ENCODE data around the gene MAB21L2. TPM values are rescaled to one million over a fixed set of nuclear protein-coding genes. Genes with fewer than 3 reads are reported as not detected.

MAB21L2 gene
- total and polyA plus RNA-seq, 5 donors from 2014 or later = 0.14 to 0.17 TPM; not detected in 3

DNA sequence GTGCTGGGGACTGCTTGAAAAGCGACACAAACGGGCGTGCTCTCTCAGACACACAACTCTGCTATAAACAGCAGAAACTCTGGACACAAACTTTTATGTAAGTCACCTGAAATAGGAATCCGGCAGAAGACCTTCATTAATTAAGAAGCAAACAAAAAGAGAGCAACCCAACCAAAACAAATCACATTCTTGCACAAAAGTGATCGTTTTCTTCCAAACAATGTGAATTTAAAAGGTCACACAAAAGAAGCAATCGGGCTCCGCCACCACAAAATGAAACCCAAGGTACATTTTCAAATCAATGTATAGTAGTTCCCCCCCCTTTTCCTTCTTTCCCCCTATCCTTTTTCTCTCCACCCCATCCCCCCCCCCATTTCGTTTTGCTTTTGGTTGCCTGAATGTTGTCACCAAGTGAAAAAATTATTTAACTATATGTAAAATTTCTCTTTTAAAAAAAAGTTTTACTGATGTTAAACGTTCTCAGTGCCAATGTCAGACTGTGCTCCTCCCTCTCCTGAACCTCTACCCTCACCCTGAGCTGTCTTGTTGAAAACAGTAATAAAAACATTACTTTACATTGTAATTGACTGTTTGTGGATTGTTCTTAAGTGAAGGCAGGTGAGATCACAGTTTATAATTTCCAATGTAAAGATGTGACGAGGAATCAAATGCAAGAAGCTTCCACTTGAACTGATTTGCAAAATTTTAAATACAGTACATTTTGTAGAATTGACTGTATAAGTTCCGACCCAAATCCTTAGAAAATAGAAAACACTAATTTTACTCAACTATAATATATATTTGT is 2.4 kb downstream of the MAB21L2 start:
- Mint-ChIP-seq H3K27ac (no peak overlapping the region), H3K4me1 (peaks cover 0 to 4% (median under 1%) of the 10 kb centered on the region in 4 donors), H3K27me3 (no peaks in the 10 kb centered on the region), H3K4me3 (no peak overlapping the region), H3K9me3 (no peaks in the 10 kb centered on the region), H3K36me3 (peaks cover 49% of the 10 kb centered on the region)
- ATAC-seq (ENCODE audit: low read depth in 2 of 2) (no peak), DNase-seq (no peak)
- H3K9me3 ChIP-seq (ENCODE audit: control insufficient read depth in 2 of 2, low read length in 2 of 2) = no peaks in the 10 kb centered on the region
- H3K27me3 ChIP-seq (ENCODE audit: control insufficient read depth, insufficient read depth, low read length) = no peaks in the 10 kb centered on the region
- H3K27ac ChIP-seq (ENCODE audit: insufficient read depth, low read length, poor library complexity, severe bottlenecking) = no peak overlapping the region
- H3K4me1 ChIP-seq (ENCODE audit: control insufficient read depth, insufficient read depth, low read length, poor library complexity, severe bottlenecking) = no peaks in the 10 kb centered on the region
- H3K36me3 ChIP-seq (ENCODE audit: control insufficient read depth, insufficient read depth, low read length) = peaks cover 59% of the 10 kb centered on the region
- H3K4me3 ChIP-seq (ENCODE audit: low read depth, low read length) = no peak overlapping the region

DNA sequence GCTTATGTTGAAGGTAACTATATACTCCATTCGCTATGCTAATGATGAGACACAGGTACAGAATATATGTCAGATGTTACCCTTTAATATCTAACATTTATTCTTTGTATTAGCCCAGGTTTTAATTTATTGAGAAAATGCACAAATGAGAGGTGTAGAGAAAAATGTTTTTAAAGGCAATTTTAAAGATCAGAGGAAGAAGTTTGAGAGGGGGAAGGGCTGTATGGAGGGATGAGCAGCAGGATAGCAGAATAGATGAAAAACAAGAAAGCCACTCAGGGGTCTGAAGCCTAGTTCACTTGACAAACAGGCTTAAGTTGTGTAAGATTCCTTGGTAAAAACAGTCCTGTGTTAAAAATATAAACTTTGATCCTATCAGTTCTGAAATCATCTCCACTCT is 3.7 kb downstream of the MAB21L2 start:
- peak overlapping the region in 2 of 3 donors; percentile 7 to 23 for H3K27ac Mint-ChIP-seq

GRCh38 chr4:150586162-150586810 is 4.3 kb downstream of the MAB21L2 start:
- H3K36me3 ChIP-seq (ENCODE audit: control insufficient read depth, insufficient read depth, low read length) = peaks cover 66% of the 10 kb centered on the region
- no peak overlapping the region for H3K27ac ChIP-seq (ENCODE audit: insufficient read depth, low read length, poor library complexity, severe bottlenecking)
- no peaks in the 10 kb centered on the region for H3K27me3 ChIP-seq (ENCODE audit: control insufficient read depth, insufficient read depth, low read length)
- H3K4me3 ChIP-seq (ENCODE audit: low read depth, low read length) = no peak overlapping the region
- peaks cover 52% of the 10 kb centered on the region for H3K36me3 Mint-ChIP-seq
- H3K4me1 ChIP-seq (ENCODE audit: control insufficient read depth, insufficient read depth, low read length, poor library complexity, severe bottlenecking) = no peaks in the 10 kb centered on the region
- peak overlapping the region in 1 of 3 donors; percentile 43 for H3K27ac Mint-ChIP-seq
- no peaks in the 10 kb centered on the region for H3K9me3 Mint-ChIP-seq
- H3K4me3 Mint-ChIP-seq = no peak overlapping the region
- H3K27me3 Mint-ChIP-seq = no peaks in the 10 kb centered on the region
- ATAC-seq (ENCODE audit: low read depth in 2 of 2) = no peak
- H3K4me1 Mint-ChIP-seq = peaks cover 0 to 6% (median 0%) of the 10 kb centered on the region in 4 donors
- no peaks in the 10 kb centered on the region for H3K9me3 ChIP-seq (ENCODE audit: control insufficient read depth in 2 of 2, low read length in 2 of 2)
- no peak for DNase-seq

More for the DNA sequence above, 3.7 kb downstream of the MAB21L2 start:
- ATAC-seq (ENCODE audit: low read depth in 2 of 2) = no peak
- Mint-ChIP-seq H3K4me1 (peaks cover 0 to 5% (median 0%) of the 10 kb centered on the region in 4 donors), H3K4me3 (no peak overlapping the region), H3K36me3 (peaks cover 49% of the 10 kb centered on the region), H3K27me3 (no peaks in the 10 kb centered on the region), H3K9me3 (no peaks in the 10 kb centered on the region)
- H3K27ac ChIP-seq (ENCODE audit: insufficient read depth, low read length, poor library complexity, severe bottlenecking) = no peak overlapping the region
- no peaks in the 10 kb centered on the region for H3K4me1 ChIP-seq (ENCODE audit: control insufficient read depth, insufficient read depth, low read length, poor library complexity, severe bottlenecking)
- no peak overlapping the region for H3K4me3 ChIP-seq (ENCODE audit: low read depth, low read length)
- peaks cover 66% of the 10 kb centered on the region for H3K36me3 ChIP-seq (ENCODE audit: control insufficient read depth, insufficient read depth, low read length)
- H3K27me3 ChIP-seq (ENCODE audit: control insufficient read depth, insufficient read depth, low read length) = no peaks in the 10 kb centered on the region
- no peaks in the 10 kb centered on the region for H3K9me3 ChIP-seq (ENCODE audit: control insufficient read depth in 2 of 2, low read length in 2 of 2)
- no peak for DNase-seq

DNA sequence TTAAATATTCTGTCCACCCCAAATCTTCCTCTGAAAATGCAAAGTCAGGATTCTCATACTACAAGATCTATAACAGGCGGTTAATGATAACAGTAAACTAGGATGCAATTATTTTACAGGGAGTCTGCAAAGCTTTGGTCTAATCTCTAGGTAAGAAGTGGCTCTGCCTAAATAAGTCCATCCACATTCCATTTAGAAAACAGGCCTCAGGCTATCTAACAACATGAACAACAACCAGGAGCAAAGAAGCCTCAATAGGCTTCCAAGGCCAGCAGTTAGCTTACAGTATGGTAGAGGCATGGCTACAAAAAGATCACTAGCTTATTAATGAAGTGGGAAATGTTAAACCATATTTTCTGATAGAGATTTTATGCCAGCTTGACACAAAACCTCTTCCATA is 6.4 kb downstream of the MAB21L2 start:
- Mint-ChIP-seq H3K4me1 (peaks cover 0 to 6% (median 0%) of the 10 kb centered on the region in 4 donors), H3K9me3 (no peaks in the 10 kb centered on the region)
- no peak for ATAC-seq (ENCODE audit: low read depth in 2 of 2)

GRCh38 chr4:150589157-150589556 is 7.2 kb downstream of the MAB21L2 start:
- Histone ChIP-seq H3K36me3 (ENCODE audit: control insufficient read depth, insufficient read depth, low read length) (peaks cover 40% of the 10 kb centered on the region), H3K9me3 (ENCODE audit: control insufficient read depth in 2 of 2, low read length in 2 of 2) (no peaks in the 10 kb centered on the region), H3K27ac (ENCODE audit: insufficient read depth, low read length, poor library complexity, severe bottlenecking) (no peak overlapping the region), H3K4me3 (ENCODE audit: low read depth, low read length) (no peak overlapping the region), H3K27me3 (ENCODE audit: control insufficient read depth, insufficient read depth, low read length) (no peaks in the 10 kb centered on the region), H3K4me1 (ENCODE audit: control insufficient read depth, insufficient read depth, low read length, poor library complexity, severe bottlenecking) (no peaks in the 10 kb centered on the region)
- Mint-ChIP-seq H3K27ac (no peak overlapping the region), H3K4me1 (peaks cover 0 to 8% (median 0%) of the 10 kb centered on the region in 4 donors), H3K9me3 (no peaks in the 10 kb centered on the region), H3K4me3 (no peak overlapping the region), H3K27me3 (no peaks in the 10 kb centered on the region), H3K36me3 (peaks cover 38% of the 10 kb centered on the region)
- ATAC-seq (ENCODE audit: low read depth in 2 of 2) = no peak
- DNase-seq = no peak

More for the DNA sequence above, 6.4 kb downstream of the MAB21L2 start:
- Mint-ChIP-seq H3K4me3 (no peak overlapping the region), H3K36me3 (peaks cover 43% of the 10 kb centered on the region), H3K27ac (no peak overlapping the region), H3K27me3 (no peaks in the 10 kb centered on the region)
- Histone ChIP-seq H3K36me3 (ENCODE audit: control insufficient read depth, insufficient read depth, low read length) (peaks cover 48% of the 10 kb centered on the region), H3K9me3 (ENCODE audit: control insufficient read depth in 2 of 2, low read length in 2 of 2) (no peaks in the 10 kb centered on the region), H3K4me1 (ENCODE audit: control insufficient read depth, insufficient read depth, low read length, poor library complexity, severe bottlenecking) (no peaks in the 10 kb centered on the region), H3K27me3 (ENCODE audit: control insufficient read depth, insufficient read depth, low read length) (no peaks in the 10 kb centered on the region), H3K27ac (ENCODE audit: insufficient read depth, low read length, poor library complexity, severe bottlenecking) (no peak overlapping the region), H3K4me3 (ENCODE audit: low read depth, low read length) (no peak overlapping the region)
- DNase-seq = no peak

DNA sequence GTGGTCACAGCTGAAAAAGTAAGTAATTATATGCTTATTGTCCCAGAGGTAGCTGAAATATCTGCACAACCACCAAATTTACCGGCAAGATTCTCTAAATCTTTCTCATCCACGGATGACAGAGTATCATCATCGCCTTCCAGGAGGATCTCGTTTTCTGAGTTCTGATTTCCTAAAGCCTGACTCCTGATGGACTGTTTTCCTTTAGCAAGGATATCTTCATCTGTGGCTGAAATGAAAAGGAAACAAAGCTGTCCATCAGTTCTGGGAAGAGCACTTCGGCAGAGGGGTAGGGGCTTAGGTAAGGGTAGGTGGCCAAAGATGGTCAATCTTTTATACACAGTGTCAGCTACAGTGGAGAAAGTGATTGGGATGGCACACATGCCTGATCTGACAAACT is 8.7 kb downstream of the MAB21L2 start:
- Mint-ChIP-seq H3K27me3 (no peaks in the 10 kb centered on the region), H3K4me1 (peaks cover 0 to 8% (median 0%) of the 10 kb centered on the region in 4 donors), H3K27ac (no peak overlapping the region), H3K36me3 (peaks cover 31% of the 10 kb centered on the region), H3K4me3 (no peak overlapping the region), H3K9me3 (no peaks in the 10 kb centered on the region)
- H3K4me3 ChIP-seq (ENCODE audit: low read depth, low read length) = no peak overlapping the region
- H3K9me3 ChIP-seq (ENCODE audit: control insufficient read depth in 2 of 2, low read length in 2 of 2) = no peaks in the 10 kb centered on the region
- DNase-seq = no peak
- H3K27ac ChIP-seq (ENCODE audit: insufficient read depth, low read length, poor library complexity, severe bottlenecking) = no peak overlapping the region
- ATAC-seq (ENCODE audit: low read depth in 2 of 2) = no peak
- no peaks in the 10 kb centered on the region for H3K4me1 ChIP-seq (ENCODE audit: control insufficient read depth, insufficient read depth, low read length, poor library complexity, severe bottlenecking)
- H3K36me3 ChIP-seq (ENCODE audit: control insufficient read depth, insufficient read depth, low read length) = peaks cover 35% of the 10 kb centered on the region
- no peaks in the 10 kb centered on the region for H3K27me3 ChIP-seq (ENCODE audit: control insufficient read depth, insufficient read depth, low read length)

GRCh38 chr4:150591406-150591805 is 9.5 kb downstream of the MAB21L2 start:
- no peaks in the 10 kb centered on the region for H3K27me3 ChIP-seq (ENCODE audit: control insufficient read depth, insufficient read depth, low read length)
- no peaks in the 10 kb centered on the region for H3K27me3 Mint-ChIP-seq
- no peaks in the 10 kb centered on the region for H3K9me3 ChIP-seq (ENCODE audit: control insufficient read depth in 2 of 2, low read length in 2 of 2)
- DNase-seq = no peak
- no peak overlapping the region for H3K4me3 Mint-ChIP-seq
- peak overlapping the region in 2 of 3 donors; percentile 24 to 53 for H3K27ac Mint-ChIP-seq
- H3K4me3 ChIP-seq (ENCODE audit: low read depth, low read length) = no peak overlapping the region
- H3K36me3 Mint-ChIP-seq = peaks cover 26% of the 10 kb centered on the region
- peaks cover 33% of the 10 kb centered on the region for H3K36me3 ChIP-seq (ENCODE audit: control insufficient read depth, insufficient read depth, low read length)
- H3K27ac ChIP-seq (ENCODE audit: insufficient read depth, low read length, poor library complexity, severe bottlenecking) = no peak overlapping the region
- H3K4me1 Mint-ChIP-seq = peaks cover 0 to 7% (median 0%) of the 10 kb centered on the region in 4 donors
- no peak for ATAC-seq (ENCODE audit: low read depth in 2 of 2)
- H3K4me1 ChIP-seq (ENCODE audit: control insufficient read depth, insufficient read depth, low read length, poor library complexity, severe bottlenecking) = no peaks in the 10 kb centered on the region
- H3K9me3 Mint-ChIP-seq = no peaks in the 10 kb centered on the region

All from CD4-positive, CD25-positive, alpha-beta regulatory T cell (primary cell).